Right hindlimb (tissue), 1 donor: ENCODE measurements around the gene NYNRIN.

Experiments
- DNase-seq: peaks from one replicate; pipeline ENCODE4 v3.0.0-alpha.2; 2018

Gene NYNRIN

GRCh38 chr14:24416932-24417619 lies 18.3 kb downstream of the NYNRIN start:
- DNase-seq, result peak; percentile 30

- peak; percentile 29 for DNase-seq
These were observed 19.2 kb downstream of the NYNRIN start for GRCh38 chr14:24417832-24418491.

- peak; percentile 21 for DNase-seq
These were observed 19.7 kb downstream of the NYNRIN start for GRCh38 chr14:24418492-24418873.

GRCh38 chr14:24422261-24422660 lies 23.5 kb downstream of the NYNRIN start:
- DNase-seq, result no peak

- no peak for DNase-seq
These were observed 24.1 kb downstream of the NYNRIN start for GRCh38 chr14:24422694-24423601.

- no peak for DNase-seq
These were observed 26.9 kb downstream of the NYNRIN start for GRCh38 chr14:24425704-24426103.

- no peak for DNase-seq
These were observed 27.5 kb downstream of the NYNRIN start for GRCh38 chr14:24426150-24426911.

- DNase-seq, result no peak
These were observed 28.2 kb downstream of the NYNRIN start for GRCh38 chr14:24426912-24427536.

GRCh38 chr14:24427537-24428508 lies 29.0 kb downstream of the NYNRIN start:
- DNase-seq, result peak; percentile 23

- peak; percentile 30 for DNase-seq
These were observed 30.0 kb downstream of the NYNRIN start for GRCh38 chr14:24428628-24429394.

- DNase-seq, result peak; percentile 94
These were observed 30.8 kb downstream of the NYNRIN start, which contains the start of the genes CBLN3 and KHNYN for GRCh38 chr14:24429395-24430142. Gene CBLN3 (minus strand): TSS chr14:24429668. CDS start chr14:24429054, 614 bp downstream. Gene KHNYN (plus strand): TSS chr14:24429954. CDS start chr14:24430731, 777 bp downstream.

GRCh38 chr14:24430143-24430681 lies 31.4 kb downstream of the NYNRIN start:
- DNase-seq, result peak; percentile 90

GRCh38 chr14:24430682-24431568 lies 32.1 kb downstream of the NYNRIN start:
- DNase-seq, result peak; percentile 63

GRCh38 chr14:24431569-24432258 lies 32.9 kb downstream of the NYNRIN start:
- peak; percentile 91 for DNase-seq

GRCh38 chr14:24432259-24433131 lies 33.7 kb downstream of the NYNRIN start:
- peak; percentile 23 for DNase-seq

- no peak for DNase-seq
These were observed 35.2 kb downstream of the NYNRIN start for GRCh38 chr14:24434036-24434435.
